Muscle layer of colon (tissue), 2 donors: ENCODE measurements around the gene ENTR1.

ENCODE experiments used
- H3K27ac ChIP-seq: one replicate; pipeline ENCODE4 v1.7.0; 2013; ENCODE audit warnings: low read depth, mild to moderate bottlenecking, low read length, moderate library complexity
- H3K27me3 ChIP-seq, 2 donors: one replicate each; pipeline ENCODE4 v1.7.0; 2013; ENCODE audit warnings: low read length in 2 of 2, mild to moderate bottlenecking in 2 of 2; ENCODE audit not compliant: insufficient read depth in 2 of 2, control insufficient read depth in 1 of 2
- H3K36me3 ChIP-seq: one replicate; pipeline ENCODE4 v1.7.0; 2013; ENCODE audit warnings: mild to moderate bottlenecking, low read length; ENCODE audit not compliant: insufficient read depth
- H3K4me1 ChIP-seq: one replicate; pipeline ENCODE4 v1.7.0; 2013; ENCODE audit warnings: mild to moderate bottlenecking, low read length; ENCODE audit not compliant: insufficient read depth
- H3K4me3 ChIP-seq, 2 donors: one replicate each; pipeline ENCODE4 v1.7.0; 2013; ENCODE audit warnings: low read length in 2 of 2, low read depth in 1 of 2, mild to moderate bottlenecking in 1 of 2, moderate library complexity in 1 of 2
- H3K9ac ChIP-seq: one replicate; pipeline ENCODE4 v1.7.0; 2013; ENCODE audit warnings: low read length
- H3K9me3 ChIP-seq: one replicate; pipeline ENCODE4 v1.7.0; 2013; ENCODE audit warnings: mild to moderate bottlenecking, low read length
- donor health status: abdominal sarcoma.
- donor health status: Adenocarcinoma of cecum.

The ENTR1 gene

GRCh38 chr9:136410500-136411287 is at the start of gene ENTR1, which contains the start of gene PMPCA:
Gene ENTR1 (minus strand): TSS chr9:136410614. CDS start chr9:136410397, 217 bp downstream.
Gene PMPCA (plus strand): TSS chr9:136410658. CDS start chr9:136410669, 11 bp downstream.
- H3K4me1 ChIP-seq, result peaks cover 20% of the 10 kb centered on the region
- no peaks in the 10 kb centered on the region for H3K9me3 ChIP-seq
- H3K27me3 ChIP-seq, result no peaks in the 10 kb centered on the region
- peak within 1 kb of the TSS; percentile 50 for H3K9ac ChIP-seq
- peak within 1 kb of the TSS; percentile 93 for H3K27ac ChIP-seq
- H3K36me3 ChIP-seq, result peaks cover 46% of the 10 kb centered on the region
- H3K4me3 ChIP-seq, result peak within 1 kb of the TSS; percentile 85 to 94

- Histone ChIP-seq H3K36me3 (peaks cover 91% of the 10 kb centered on the region), H3K9me3 (no peaks in the 10 kb centered on the region), H3K27me3 (no peaks in the 10 kb centered on the region), H3K27ac (no peak overlapping the region), H3K9ac (no peak overlapping the region), H3K4me3 (no peak overlapping the region), H3K4me1 (no peaks in the 10 kb centered on the region)
These were observed 49.0 kb upstream of the ENTR1 start for GRCh38 chr9:136459425-136459824.

- H3K4me1 ChIP-seq, result no peaks in the 10 kb centered on the region
- H3K4me3 ChIP-seq, result no peak overlapping the region
- H3K9ac ChIP-seq, result no peak overlapping the region
- no peaks in the 10 kb centered on the region for H3K9me3 ChIP-seq
- H3K27me3 ChIP-seq, result no peaks in the 10 kb centered on the region
- H3K27ac ChIP-seq, result no peak overlapping the region
- peaks cover 83% of the 10 kb centered on the region for H3K36me3 ChIP-seq
These were observed 46.9 kb upstream of the ENTR1 start for GRCh38 chr9:136457326-136457725.

- Histone ChIP-seq H3K4me3 (no peak overlapping the region), H3K9ac (no peak overlapping the region), H3K27ac (no peak overlapping the region), H3K4me1 (no peaks in the 10 kb centered on the region), H3K27me3 (no peaks in the 10 kb centered on the region), H3K9me3 (no peaks in the 10 kb centered on the region), H3K36me3 (peaks cover 83% of the 10 kb centered on the region)
These were observed 45.8 kb upstream of the ENTR1 start for GRCh38 chr9:136456258-136456657.

- H3K9me3 ChIP-seq, result no peaks in the 10 kb centered on the region
These were observed 44.9 kb upstream of the ENTR1 start for GRCh38 chr9:136455043-136456002.

GRCh38 chr9:136454026-136454796 is 43.8 kb upstream of the ENTR1 start:
- no peaks in the 10 kb centered on the region for H3K9me3 ChIP-seq
- no peak overlapping the region for H3K4me3 ChIP-seq
- no peaks in the 10 kb centered on the region for H3K27me3 ChIP-seq
- no peak overlapping the region for H3K27ac ChIP-seq
- peaks cover 86% of the 10 kb centered on the region for H3K36me3 ChIP-seq
- no peak overlapping the region for H3K9ac ChIP-seq
- no peaks in the 10 kb centered on the region for H3K4me1 ChIP-seq

More at GRCh38 chr9:136455043-136456002, 44.9 kb upstream of the ENTR1 start:
- H3K4me3 ChIP-seq, result no peak overlapping the region
- H3K9ac ChIP-seq, result no peak overlapping the region
- H3K27me3 ChIP-seq, result no peaks in the 10 kb centered on the region
- H3K4me1 ChIP-seq, result no peaks in the 10 kb centered on the region
- no peak overlapping the region for H3K27ac ChIP-seq
- peaks cover 84% of the 10 kb centered on the region for H3K36me3 ChIP-seq

- Histone ChIP-seq H3K27ac (no peak overlapping the region), H3K36me3 (peaks cover 86% of the 10 kb centered on the region), H3K4me1 (no peaks in the 10 kb centered on the region), H3K4me3 (no peak overlapping the region), H3K9ac (no peak overlapping the region), H3K27me3 (no peaks in the 10 kb centered on the region), H3K9me3 (no peaks in the 10 kb centered on the region)
These were observed 42.9 kb upstream of the ENTR1 start for GRCh38 chr9:136453326-136453725.

GRCh38 chr9:136451221-136451877 is 40.9 kb upstream of the ENTR1 start:
- Histone ChIP-seq H3K27me3 (no peaks in the 10 kb centered on the region), H3K4me1 (no peaks in the 10 kb centered on the region), H3K36me3 (peaks cover 85% of the 10 kb centered on the region), H3K4me3 (no peak overlapping the region), H3K9ac (no peak overlapping the region), H3K27ac (no peak overlapping the region), H3K9me3 (no peaks in the 10 kb centered on the region)

- H3K27ac ChIP-seq, result no peak overlapping the region
- H3K27me3 ChIP-seq, result no peaks in the 10 kb centered on the region
- H3K9ac ChIP-seq, result no peak overlapping the region
- peaks cover 78% of the 10 kb centered on the region for H3K36me3 ChIP-seq
- H3K9me3 ChIP-seq, result no peaks in the 10 kb centered on the region
- H3K4me3 ChIP-seq, result no peak overlapping the region
- H3K4me1 ChIP-seq, result no peaks in the 10 kb centered on the region
These were observed 38.2 kb upstream of the ENTR1 start for GRCh38 chr9:136448655-136449054.

GRCh38 chr9:136447173-136447778 is 36.9 kb upstream of the ENTR1 start:
- Histone ChIP-seq H3K27me3 (no peaks in the 10 kb centered on the region), H3K36me3 (peaks cover 80% of the 10 kb centered on the region), H3K27ac (no peak overlapping the region), H3K4me3 (no peak overlapping the region), H3K9me3 (no peaks in the 10 kb centered on the region), H3K4me1 (no peaks in the 10 kb centered on the region), H3K9ac (no peak overlapping the region)
